AG04449 (cell line): ENCODE measurements around the gene SLIT3.

Source experiments
- CTCF ChIA-PET: fragments of 350-600 bp; formaldehyde crosslinking; extraction: SDS; loops from one replicate; lab custom pipeline; 2021; ENCODE audit warnings: antibody characterized with exemption; lab: Yijun Ruan, JAX
- POLR2A ChIA-PET: fragments of 400-600, 350-600 bp; formaldehyde crosslinking; extraction: SDS; loops from one replicate; lab custom pipeline; 2020; ENCODE audit warnings: antibody characterized with exemption, inconsistent platforms; lab: Yijun Ruan, JAX
- DNase-seq: peaks from one replicate; pipeline ENCODE4 v3.0.0-alpha.2; 2010; ENCODE audit warnings: low read depth, low spot score
- H3K4me3 ChIP-seq: 2 replicates; pipeline ENCODE4 v1.5.1; 2011; ENCODE audit warnings: low read depth, mild to moderate bottlenecking, control low read depth, low read length
- CTCF ChIP-seq: IDR thresholded peaks from one replicate; pipeline ENCODE4 v1.5.1; 2011; ENCODE audit warnings: mild to moderate bottlenecking, moderate library complexity, low read length, control low read depth, inconsistent platforms; ENCODE audit not compliant: insufficient read depth; ENCODE audit errors: missing control alignments

The SLIT3 gene

GRCh38 chr5:168790002-168790635 is 510.8 kb downstream of the SLIT3 start:
- ChIA-PET POLR2A (no interaction called here), CTCF (no interaction called here)
- no peak for TF ChIP-seq CTCF
- H3K4me3 ChIP-seq: no peak overlapping the region
- no peak for DNase-seq

GRCh38 chr5:168788786-168789185 is 512.2 kb downstream of the SLIT3 start:
- ChIA-PET POLR2A (no interaction called here), CTCF (interaction anchor here (1.0 kb wide), 1 partner anchor 80 kb away, joined by 3 read pairs; no protein-coding TSS in a partner anchor)
- DNase-seq: no peak
- TF ChIP-seq CTCF: no peak
- H3K4me3 ChIP-seq: no peak overlapping the region

GRCh38 chr5:168788107-168788506 is 512.8 kb downstream of the SLIT3 start:
- no peak for TF ChIP-seq CTCF
- POLR2A ChIA-PET: no interaction called here
- DNase-seq: no peak
- H3K4me3 ChIP-seq: no peak overlapping the region
- CTCF ChIA-PET: no interaction called here

DNA sequence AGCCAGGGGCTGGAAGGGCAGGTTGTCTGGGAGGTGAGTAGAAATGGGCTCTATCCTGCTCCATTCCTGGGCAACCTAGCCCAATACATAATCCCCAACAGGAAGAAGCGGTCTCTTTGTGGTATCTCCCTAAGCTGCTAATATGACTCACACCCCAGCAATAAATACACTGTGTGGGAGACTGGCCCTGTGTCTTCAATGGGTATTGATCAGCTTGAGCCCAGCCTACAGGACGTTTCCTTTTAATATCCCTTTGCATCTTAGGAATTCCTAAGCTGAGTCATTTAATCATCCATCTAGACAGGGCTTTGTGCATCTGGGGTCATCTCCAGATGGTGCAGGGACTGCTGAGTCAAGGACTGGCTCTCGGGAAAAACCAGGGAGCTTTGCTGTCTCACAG is 514.8 kb downstream of the SLIT3 start:
- POLR2A ChIA-PET: no interaction called here
- CTCF ChIA-PET: no interaction called here
- no peak for TF ChIP-seq CTCF
- no peak for DNase-seq
- no peak overlapping the region for H3K4me3 ChIP-seq

GRCh38 chr5:168784454-168784853 is 516.5 kb downstream of the SLIT3 start:
- no peak for DNase-seq
- no peak for TF ChIP-seq CTCF
- POLR2A ChIA-PET: no interaction called here
- CTCF ChIA-PET: interaction anchor here (0.8 to 1.1 kb wide), 2 partner anchors 10 to 13 kb away, joined by 4 to 5 read pairs; no protein-coding TSS in a partner anchor
- no peak overlapping the region for H3K4me3 ChIP-seq

GRCh38 chr5:168781941-168782571 is 518.9 kb downstream of the SLIT3 start:
- no peak for TF ChIP-seq CTCF

More at GRCh38 chr5:168781941-168782571, 518.9 kb downstream of the SLIT3 start:
- ChIA-PET POLR2A (interaction anchor here (1.0 kb wide), 1 partner anchor 20 kb away, joined by 3 read pairs; no protein-coding TSS in a partner anchor), CTCF (no interaction called here)
- no peak overlapping the region for H3K4me3 ChIP-seq
- no peak for DNase-seq
